ENCODE results near the gene PDE11A.
"Not testable (repeated sequence)": the region's sequence is repeated elsewhere in the genome, so short reads cannot be mapped to it uniquely, and the experiment has no call there.

PDE11A gene

GRCh38 chr2:178072383-178073301, at the start of gene PDE11A:
Gene PDE11A, minus strand, starts transcription at chr2:178072777. Its CDS starts 340 bp downstream, at chr2:178072437.
- peak; percentile 30 for DNase-seq

- peak; percentile 90 for DNase-seq
Observed at GRCh38 chr2:178119179-178119922, 46.8 kb upstream of the PDE11A start.

GRCh38 chr2:178117725-178118124, 45.1 kb upstream of the PDE11A start:
- no peak for DNase-seq

GRCh38 chr2:178115271-178115670, 42.7 kb upstream of the PDE11A start:
- no peak for DNase-seq

GRCh38 chr2:178114462-178114861, 41.9 kb upstream of the PDE11A start:
- no peak for DNase-seq

- peak; percentile 86 for DNase-seq
Observed at GRCh38 chr2:178112202-178113152, 39.9 kb upstream of the PDE11A start, which contains the start of gene RBM45. Gene RBM45, plus strand, starts transcription at chr2:178112437. Its CDS starts 110 bp downstream, at chr2:178112547.

- DNase-seq = no peak
Observed at GRCh38 chr2:178111743-178112142, 39.2 kb upstream of the PDE11A start.

GRCh38 chr2:178110681-178111080, 38.1 kb upstream of the PDE11A start:
- DNase-seq = no peak

GRCh38 chr2:178109813-178110212, 37.2 kb upstream of the PDE11A start:
- peak; percentile 79 for DNase-seq

GRCh38 chr2:178108176-178108575, 35.6 kb upstream of the PDE11A start:
- DNase-seq = no peak

GRCh38 chr2:178106053-178106452, 33.5 kb upstream of the PDE11A start:
- DNase-seq = no peak

GRCh38 chr2:178105566-178105965, 33.0 kb upstream of the PDE11A start:
- no peak for DNase-seq

GRCh38 chr2:178101321-178102079, 28.9 kb upstream of the PDE11A start:
- no peak for DNase-seq

- no peak for DNase-seq
Observed at GRCh38 chr2:178093471-178093870, 20.9 kb upstream of the PDE11A start.

GRCh38 chr2:178088774-178089270, 16.2 kb upstream of the PDE11A start:
- DNase-seq = no peak

GRCh38 chr2:178084273-178084672, 11.7 kb upstream of the PDE11A start:
- DNase-seq = no peak

- no peak for DNase-seq
Observed at GRCh38 chr2:178082408-178083045, 9.9 kb upstream of the PDE11A start.

- DNase-seq = not testable (repeated sequence)
Observed at GRCh38 chr2:178079279-178079678, 6.7 kb upstream of the PDE11A start.

GRCh38 chr2:178076130-178076529, 3.6 kb upstream of the PDE11A start:
- DNase-seq = no peak

GRCh38 chr2:178075006-178075326, 2.4 kb upstream of the PDE11A start:
- no peak for DNase-seq
